Stimulated activated CD8-positive, alpha-beta memory T cell treated with anti-CD3 and anti-CD28 coated beads, Interleukin-15, amount 100 ng/mL, for 1 hour (primary cell): ENCODE results near the gene DNTTIP2.
"Not testable (repeated sequence)": the region's sequence is repeated elsewhere in the genome, so short reads cannot be mapped to it uniquely, and the experiment has no call there.

Source experiments
- DNase-seq: peaks from one replicate; pipeline ENCODE4 v3.0.0-alpha.2; 2020; ENCODE audit warnings: low read depth

DNTTIP2 gene

GRCh38 chr1:93878889-93879586 is at the start of gene DNTTIP2:
DNTTIP2 (minus strand) TSS chr1:93879206; CDS start chr1:93879148, 58 bp downstream.
- DNase-seq = peak; percentile 82

GRCh38 chr1:93925206-93925605 is 46.2 kb upstream of the DNTTIP2 start:
- DNase-seq = no peak

DNA sequence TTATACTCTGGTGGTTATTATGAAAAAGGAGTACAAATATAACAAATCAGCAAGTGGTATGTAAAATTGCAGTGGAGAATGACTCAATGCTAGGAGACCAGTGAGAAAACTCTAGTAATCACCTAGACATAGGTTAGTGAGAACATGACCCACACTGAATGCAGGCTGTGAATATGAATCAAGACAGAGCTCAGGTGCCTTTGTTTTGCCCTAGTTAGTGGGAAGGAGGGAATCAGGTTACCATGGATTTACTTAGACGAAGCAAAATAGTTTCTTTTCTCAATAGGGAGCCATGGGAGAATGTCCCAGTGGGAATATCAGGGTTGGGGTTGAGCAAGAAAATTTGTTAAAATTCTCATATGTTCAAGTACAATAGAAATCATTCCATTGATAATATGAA is 40.8 kb upstream of the DNTTIP2 start:
- DNase-seq = no peak

GRCh38 chr1:93917302-93917701 is 38.3 kb upstream of the DNTTIP2 start:
- DNase-seq = no peak

- DNase-seq = not testable (repeated sequence)
These were observed 31.9 kb upstream of the DNTTIP2 start for GRCh38 chr1:93910880-93911279.

DNA sequence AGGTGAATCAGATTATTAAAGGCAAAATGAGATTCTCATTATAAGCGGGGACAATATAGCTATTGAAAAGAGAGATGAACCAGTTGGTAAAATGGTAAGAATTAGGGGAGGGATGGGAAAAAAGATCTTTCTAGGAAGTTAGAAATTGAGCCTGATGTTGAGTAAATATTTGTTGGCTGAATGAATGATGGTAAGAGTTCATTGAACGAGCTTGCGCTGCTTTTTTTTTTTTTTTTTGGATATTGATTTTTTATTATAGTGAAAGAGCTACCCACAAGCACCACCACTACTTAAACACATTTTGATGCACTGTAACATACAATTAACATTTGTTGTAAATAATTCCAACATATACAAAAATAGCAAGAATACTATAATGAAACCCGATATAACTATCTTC is 31.3 kb upstream of the DNTTIP2 start:
- no peak for DNase-seq

- DNase-seq = peak; percentile 86
These were observed 30.4 kb upstream of the DNTTIP2 start, which contains the start of gene GCLM for GRCh38 chr1:93909146-93910050. GCLM (minus strand) TSS chr1:93909430; CDS start chr1:93909163, 267 bp downstream.

- DNase-seq = peak; percentile 19
These were observed 29.6 kb upstream of the DNTTIP2 start for GRCh38 chr1:93908394-93909145.

GRCh38 chr1:93907718-93908117 is 28.7 kb upstream of the DNTTIP2 start:
- no peak for DNase-seq

- no peak for DNase-seq
These were observed 27.5 kb upstream of the DNTTIP2 start for GRCh38 chr1:93906480-93906879.

- DNase-seq = no peak
These were observed 26.7 kb upstream of the DNTTIP2 start for GRCh38 chr1:93905734-93906133.

GRCh38 chr1:93905051-93905450 is 26.0 kb upstream of the DNTTIP2 start:
- no peak for DNase-seq

GRCh38 chr1:93904228-93904627 is 25.2 kb upstream of the DNTTIP2 start:
- no peak for DNase-seq

GRCh38 chr1:93900723-93901504 is 21.9 kb upstream of the DNTTIP2 start:
- DNase-seq = no peak

DNA sequence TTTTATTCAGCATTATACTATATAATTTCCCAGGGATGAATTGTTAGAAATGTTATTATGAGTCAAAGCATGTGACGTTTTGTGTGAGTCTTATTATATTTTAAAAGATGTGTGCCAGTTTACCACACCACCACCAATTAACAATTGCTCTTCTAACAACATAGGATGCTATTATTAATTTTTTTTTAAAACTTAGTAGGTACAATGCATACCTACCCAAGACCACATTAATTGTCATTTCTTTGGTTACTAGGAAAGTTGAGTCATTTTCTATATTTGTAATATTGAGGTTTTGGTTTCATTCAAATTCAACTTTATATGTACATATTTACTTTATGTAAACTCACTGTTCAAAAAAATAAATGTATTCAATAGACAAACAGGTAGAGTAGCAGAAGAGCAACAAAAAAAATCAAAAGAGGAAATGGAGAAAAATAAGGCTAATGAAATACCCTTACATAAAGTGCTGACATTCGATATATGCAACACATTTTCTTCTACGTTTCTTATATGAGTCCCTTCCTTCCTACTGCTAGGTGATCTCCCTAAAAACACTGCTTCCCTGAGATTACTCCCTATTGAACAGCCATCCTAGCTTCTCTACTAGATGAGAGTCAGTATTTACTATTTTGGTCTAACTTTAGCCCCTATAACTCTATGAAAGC is 20.7 kb upstream of the DNTTIP2 start:
- DNase-seq = no peak

GRCh38 chr1:93888900-93889299 is 9.9 kb upstream of the DNTTIP2 start:
- no peak for DNase-seq

- DNase-seq = no peak
These were observed 3.3 kb upstream of the DNTTIP2 start for GRCh38 chr1:93882269-93882668.

DNA sequence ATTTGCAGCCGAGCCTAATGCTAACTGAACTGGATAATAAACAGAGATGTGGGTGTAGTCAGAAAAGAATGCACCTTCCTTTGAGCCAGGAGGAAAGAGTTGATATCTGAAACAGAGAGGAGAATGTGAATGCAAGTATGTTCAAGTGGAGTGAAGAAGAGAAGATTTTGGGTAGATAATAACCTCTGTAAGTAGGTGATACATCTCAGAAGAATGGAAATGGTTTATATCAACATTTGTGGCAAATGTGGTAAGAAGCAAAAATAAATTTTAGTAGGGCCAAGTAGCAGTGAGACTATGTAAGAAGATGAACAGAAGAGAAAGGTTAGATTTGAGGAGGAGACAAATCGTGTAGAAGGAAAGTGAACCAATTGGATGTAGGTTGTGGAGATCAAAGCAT is 1.7 kb upstream of the DNTTIP2 start:
- no peak for DNase-seq

DNA sequence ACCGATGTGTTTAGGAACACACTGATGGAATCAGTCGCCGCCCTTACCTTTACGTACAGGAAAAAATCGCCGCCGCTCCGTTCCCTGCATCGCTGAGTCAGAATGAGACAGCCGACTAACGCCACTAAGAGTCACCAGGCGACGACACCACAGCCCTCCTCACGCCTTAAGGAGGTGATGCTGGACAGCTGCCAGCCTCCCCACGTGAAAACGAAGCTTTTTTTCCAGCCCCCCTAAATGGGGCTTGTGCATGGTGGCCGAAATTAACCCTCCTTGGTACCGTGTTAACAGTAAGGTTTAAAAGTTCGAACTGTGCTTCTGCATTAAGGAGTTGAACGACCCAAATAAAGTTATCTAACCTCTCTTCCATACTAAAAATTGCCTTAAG is 511 bp downstream of the DNTTIP2 start:
- DNase-seq = peak; percentile 49

- DNase-seq = no peak
These were observed 1.5 kb downstream of the DNTTIP2 start for GRCh38 chr1:93877529-93877928.

- DNase-seq = no peak
These were observed 2.8 kb downstream of the DNTTIP2 start for GRCh38 chr1:93876244-93876643.
